Transverse colon (tissue), 3 donors: Measurements from ENCODE around the gene LKAAEAR1.

Experiments used
- EP300 ChIP-seq: sonication (generic); formaldehyde crosslinking; IDR thresholded peaks from one replicate; pipeline ENCODE4 v1.6.1; 2017; ENCODE audit warnings: antibody characterized with exemption, low read depth
- POLR2A ChIP-seq: fragments of 450-650 bp; IDR thresholded peaks from one replicate; pipeline ENCODE4 v1.6.1; 2016; ENCODE audit warnings: antibody characterized with exemption, mild to moderate bottlenecking, moderate library complexity
- TF ChIP-seq, protein P1 (sequence below), 5 experiments: fragments of 200-600 bp in 3 of 5; fragments of 450-650 bp in 2 of 5; sonication (generic) in 3 of 5; IDR thresholded peaks; 1 replicate in 2 of 5; 2 replicates in 3 of 5; pipeline ENCODE4 v1.5.1; 2016 to 2017; ENCODE audit warnings: antibody characterized with exemption in 5 of 5, inconsistent platforms in 3 of 5, mild to moderate bottlenecking in 2 of 5, moderate library complexity in 1 of 5

DNA sequence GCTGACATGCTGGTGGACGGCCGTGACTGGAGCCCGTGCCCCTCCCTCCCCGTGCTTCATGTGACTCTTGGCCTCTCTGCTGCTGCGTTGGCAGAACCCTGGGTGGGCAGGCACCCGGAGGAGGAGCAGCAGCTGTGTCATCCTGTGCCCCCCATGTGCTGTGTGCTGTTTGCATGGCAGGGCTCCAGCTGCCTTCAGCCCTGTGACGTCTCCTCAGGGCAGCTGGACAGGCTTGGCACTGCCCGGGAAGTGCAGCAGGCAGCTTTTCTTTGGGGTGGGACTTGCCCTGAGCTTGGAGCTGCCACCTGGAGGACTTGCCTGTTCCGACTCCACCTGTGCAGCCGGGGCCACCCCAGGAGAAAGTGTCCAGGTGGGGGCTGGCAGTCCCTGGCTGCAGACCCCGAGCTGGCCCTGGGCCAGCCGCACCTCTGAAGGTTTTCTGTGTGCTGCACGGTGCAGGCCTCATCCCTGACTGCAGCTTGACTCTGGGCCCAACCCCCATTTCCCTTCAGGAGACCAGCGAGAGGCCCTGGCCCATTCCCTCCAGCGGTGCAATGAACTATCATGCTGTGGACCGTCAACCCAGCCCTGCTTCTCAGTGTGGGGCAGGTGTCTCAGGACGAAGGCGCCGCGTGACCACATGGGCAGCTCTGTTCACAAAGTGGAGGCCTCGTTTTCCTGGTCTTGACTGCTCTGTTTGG lies 15.0 kb upstream of the LKAAEAR1 start:
- TF ChIP-seq, protein P1, sequence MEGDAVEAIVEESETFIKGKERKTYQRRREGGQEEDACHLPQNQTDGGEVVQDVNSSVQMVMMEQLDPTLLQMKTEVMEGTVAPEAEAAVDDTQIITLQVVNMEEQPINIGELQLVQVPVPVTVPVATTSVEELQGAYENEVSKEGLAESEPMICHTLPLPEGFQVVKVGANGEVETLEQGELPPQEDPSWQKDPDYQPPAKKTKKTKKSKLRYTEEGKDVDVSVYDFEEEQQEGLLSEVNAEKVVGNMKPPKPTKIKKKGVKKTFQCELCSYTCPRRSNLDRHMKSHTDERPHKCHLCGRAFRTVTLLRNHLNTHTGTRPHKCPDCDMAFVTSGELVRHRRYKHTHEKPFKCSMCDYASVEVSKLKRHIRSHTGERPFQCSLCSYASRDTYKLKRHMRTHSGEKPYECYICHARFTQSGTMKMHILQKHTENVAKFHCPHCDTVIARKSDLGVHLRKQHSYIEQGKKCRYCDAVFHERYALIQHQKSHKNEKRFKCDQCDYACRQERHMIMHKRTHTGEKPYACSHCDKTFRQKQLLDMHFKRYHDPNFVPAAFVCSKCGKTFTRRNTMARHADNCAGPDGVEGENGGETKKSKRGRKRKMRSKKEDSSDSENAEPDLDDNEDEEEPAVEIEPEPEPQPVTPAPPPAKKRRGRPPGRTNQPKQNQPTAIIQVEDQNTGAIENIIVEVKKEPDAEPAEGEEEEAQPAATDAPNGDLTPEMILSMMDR (IDR thresholded peaks at IDR 0.05) = no peak
- TF ChIP-seq POLR2A (no peak), EP300 (no peak)
